Gastroesophageal sphincter (tissue), 3 donors: ENCODE data around the gene SMPD2.

ENCODE experiments used
- CTCF ChIP-seq, 4 experiments: fragments of 200-600 bp in 2 of 4; fragments of 450-650 bp in 2 of 4; sonication (generic) in 1 of 4; IDR thresholded peaks; one replicate each; pipeline ENCODE4 v1.5.1; 2017 to 2019; ENCODE audit warnings: antibody characterized with exemption in 4 of 4, mild to moderate bottlenecking in 2 of 4, moderate library complexity in 2 of 4
- POLR2A ChIP-seq, 2 donors: fragments of 450-650 bp; IDR thresholded peaks; one replicate each; pipeline ENCODE4 v1.6.1; 2017; ENCODE audit warnings: antibody characterized with exemption in 2 of 2, mild to moderate bottlenecking in 2 of 2, moderate library complexity in 1 of 2
- POLR2AphosphoS5 ChIP-seq: sonication (generic); formaldehyde crosslinking; IDR thresholded peaks from one replicate; pipeline ENCODE4 v1.6.1; 2017; ENCODE audit warnings: antibody characterized with exemption

- TF ChIP-seq POLR2A (IDR thresholded peaks at IDR 0.05), result no peak
- no peak for TF ChIP-seq POLR2AphosphoS5
- TF ChIP-seq CTCF (IDR thresholded peaks at IDR 0.05), result no peak
These were observed 10.3 kb downstream of the SMPD2 start for GRCh38 chr6:109450801-109451200.
